Measurements from ENCODE around the gene RASGRF2.

- TF ChIP-seq POLR2AphosphoS2 (conservative IDR thresholded peaks at IDR 0.05; ENCODE audit: low read length), result no peak
- no peak for TF ChIP-seq RCOR1 (IDR thresholded peaks at IDR 0.05; ENCODE audit: low read depth, low read length)
- no peak for TF ChIP-seq EHMT2 (IDR thresholded peaks at IDR 0.05; ENCODE audit: low read depth)
- TF ChIP-seq EP300 (IDR thresholded peaks at IDR 0.05), result no peak
- TF ChIP-seq MYC (IDR thresholded peaks at IDR 0.05; ENCODE audit: borderline replicate concordance, low read length), result no peak
Measured at GRCh38 chr5:81134066-81134465, 173.9 kb downstream of the RASGRF2 start.

All from A549 (cell line).